ENCODE measurements around the gene MARK3. TPM values are rescaled to one million over a fixed set of nuclear protein-coding genes. Genes with fewer than 3 reads are reported as not detected.

Gene MARK3
- total RNA-seq, 2 experiments from 2014 or later, result 107 TPM

- ChIA-PET POLR2A (no interaction called here), CTCF (interaction anchor here (1.3 kb wide), 1 partner anchor 51 kb away, joined by 3 read pairs; no protein-coding TSS in a partner anchor)
- Mint-ChIP-seq H3K4me3 (no peak overlapping the region), H3K36me3 (ENCODE audit: low read depth) (peaks cover 9% of the 10 kb centered on the region), H3K9me3 (no peaks in the 10 kb centered on the region), H3K27ac (no peak overlapping the region), H3K4me1 (ENCODE audit: low read depth) (peaks cover 6% of the 10 kb centered on the region), H3K27me3 (no peaks in the 10 kb centered on the region)
- TF ChIP-seq CTCF (IDR thresholded peaks at IDR 0.05), result no peak
- intact Hi-C loops (cut with DNase I, micrococcal nuclease), result no loop called here
- DNase-seq (no peak), ATAC-seq (ENCODE audit: poor library complexity) (no peak)
- H3K27me3 ChIP-seq (ENCODE audit: control insufficient read depth in 1 of 2, insufficient read depth in 2 of 2, low read length in 2 of 2), result no peaks in the 10 kb centered on the region
- no peak overlapping the region for H3K4me3 ChIP-seq (ENCODE audit: low read length)
- H3K27ac ChIP-seq (ENCODE audit: low read depth in 1 of 2, low read length in 2 of 2), result no peak overlapping the region
- H3K9me3 ChIP-seq (ENCODE audit: control insufficient read depth in 1 of 2, insufficient read depth in 1 of 2, low read length in 2 of 2), result no peaks in the 10 kb centered on the region
- peaks cover 8% of the 10 kb centered on the region for H3K4me1 ChIP-seq (ENCODE audit: insufficient read depth, low read length)
- H3K36me3 ChIP-seq (ENCODE audit: insufficient read depth, low read length), result peaks cover 6% of the 10 kb centered on the region
Observed at GRCh38 chr14:103550451-103551337, 165.5 kb downstream of the MARK3 start.

- Mint-ChIP-seq H3K9me3 (no peaks in the 10 kb centered on the region), H3K36me3 (ENCODE audit: low read depth) (peaks cover 9% of the 10 kb centered on the region), H3K4me3 (no peak overlapping the region), H3K27ac (no peak overlapping the region), H3K27me3 (no peaks in the 10 kb centered on the region), H3K4me1 (ENCODE audit: low read depth) (peaks cover 6% of the 10 kb centered on the region)
- ChIA-PET POLR2A (no interaction called here), CTCF (interaction anchor here (1.4 kb wide), 1 partner anchor 33 kb away, joined by 3 read pairs; no protein-coding TSS in a partner anchor)
- H3K9me3 ChIP-seq (ENCODE audit: control insufficient read depth in 1 of 2, insufficient read depth in 1 of 2, low read length in 2 of 2), result no peaks in the 10 kb centered on the region
- no peak for TF ChIP-seq CTCF (IDR thresholded peaks at IDR 0.05)
- intact Hi-C loops (cut with DNase I, micrococcal nuclease), result no loop called here
- ATAC-seq (ENCODE audit: poor library complexity), result no peak
- H3K27me3 ChIP-seq (ENCODE audit: control insufficient read depth in 1 of 2, insufficient read depth in 2 of 2, low read length in 2 of 2), result no peaks in the 10 kb centered on the region
- peaks cover 7% of the 10 kb centered on the region for H3K36me3 ChIP-seq (ENCODE audit: insufficient read depth, low read length)
- peaks cover 8% of the 10 kb centered on the region for H3K4me1 ChIP-seq (ENCODE audit: insufficient read depth, low read length)
- no peak for DNase-seq
- H3K4me3 ChIP-seq (ENCODE audit: low read length), result no peak overlapping the region
- no peak overlapping the region for H3K27ac ChIP-seq (ENCODE audit: low read depth in 1 of 2, low read length in 2 of 2)
Observed at GRCh38 chr14:103551338-103551762, 166.1 kb downstream of the MARK3 start.

GRCh38 chr14:103552011-103552845 lies 167.0 kb downstream of the MARK3 start:
- no peak for ATAC-seq (ENCODE audit: poor library complexity)
- H3K27ac Mint-ChIP-seq, result no peak overlapping the region
- POLR2A ChIA-PET, result no interaction called here

More at GRCh38 chr14:103552011-103552845, 167.0 kb downstream of the MARK3 start:
- Histone ChIP-seq H3K27ac (ENCODE audit: low read depth in 1 of 2, low read length in 2 of 2) (no peak overlapping the region), H3K4me1 (ENCODE audit: insufficient read depth, low read length) (peaks cover 2% of the 10 kb centered on the region), H3K9me3 (ENCODE audit: control insufficient read depth in 1 of 2, insufficient read depth in 1 of 2, low read length in 2 of 2) (no peaks in the 10 kb centered on the region), H3K36me3 (ENCODE audit: insufficient read depth, low read length) (peaks cover 7% of the 10 kb centered on the region), H3K4me3 (ENCODE audit: low read length) (no peak overlapping the region), H3K27me3 (ENCODE audit: control insufficient read depth in 1 of 2, insufficient read depth in 2 of 2, low read length in 2 of 2) (no peaks in the 10 kb centered on the region)
- intact Hi-C loops (cut with DNase I, micrococcal nuclease), result no loop called here
- TF ChIP-seq CTCF (IDR thresholded peaks at IDR 0.05), result no peak
- no peak for DNase-seq
- Mint-ChIP-seq H3K9me3 (no peaks in the 10 kb centered on the region), H3K27me3 (no peaks in the 10 kb centered on the region), H3K4me1 (ENCODE audit: low read depth) (peaks cover 10% of the 10 kb centered on the region), H3K36me3 (ENCODE audit: low read depth) (peaks cover 13% of the 10 kb centered on the region), H3K4me3 (no peak overlapping the region)
- CTCF ChIA-PET, result interaction anchor here (1.4 kb wide), 1 partner anchor 33 kb away, joined by 3 read pairs; no protein-coding TSS in a partner anchor
